ENCODE data around the gene PLD1.
"Not testable (repeated sequence)": the region's sequence is repeated elsewhere in the genome, so short reads cannot be mapped to it uniquely, and the experiment has no call there.

Gene PLD1

DNA sequence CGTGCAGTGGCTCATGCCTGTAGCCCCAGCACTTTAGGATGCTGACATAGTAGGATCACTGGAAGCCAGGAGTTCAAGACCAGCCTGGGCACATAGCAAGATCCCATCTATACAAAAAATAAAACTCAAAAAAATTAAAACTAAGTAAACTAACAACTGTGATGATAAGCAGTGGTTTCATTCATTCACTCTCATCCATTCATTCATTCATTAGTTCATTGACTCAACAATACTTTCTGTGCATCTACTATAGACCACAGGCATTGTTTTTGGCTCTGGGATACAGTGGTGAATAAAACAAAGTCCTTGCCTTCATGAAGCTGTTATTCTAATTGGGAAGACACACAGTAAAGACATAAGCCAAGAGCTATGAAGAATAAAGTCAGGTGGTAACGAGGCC, 25.3 kb upstream of the PLD1 start:
- no peak for DNase-seq

DNA sequence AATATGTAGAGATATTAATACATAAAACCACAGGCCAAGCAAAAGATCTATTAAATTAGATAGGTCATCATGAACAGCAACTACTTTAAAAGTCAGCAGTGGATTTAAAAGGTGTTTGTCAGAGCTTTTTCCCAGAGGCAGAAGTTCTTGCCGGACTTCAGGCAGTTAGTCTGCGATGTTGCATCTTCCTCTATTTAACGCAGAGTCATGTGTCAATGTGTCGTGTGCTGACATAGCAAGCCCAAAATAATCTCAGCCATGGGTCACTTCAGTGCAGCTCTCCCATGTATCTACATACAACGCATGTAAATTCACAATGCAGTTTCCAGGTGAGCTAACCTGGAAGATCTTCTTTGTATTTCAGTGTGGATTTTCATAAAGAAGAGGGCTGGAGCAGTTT, 24.8 kb upstream of the PLD1 start:
- DNase-seq: no peak

DNA sequence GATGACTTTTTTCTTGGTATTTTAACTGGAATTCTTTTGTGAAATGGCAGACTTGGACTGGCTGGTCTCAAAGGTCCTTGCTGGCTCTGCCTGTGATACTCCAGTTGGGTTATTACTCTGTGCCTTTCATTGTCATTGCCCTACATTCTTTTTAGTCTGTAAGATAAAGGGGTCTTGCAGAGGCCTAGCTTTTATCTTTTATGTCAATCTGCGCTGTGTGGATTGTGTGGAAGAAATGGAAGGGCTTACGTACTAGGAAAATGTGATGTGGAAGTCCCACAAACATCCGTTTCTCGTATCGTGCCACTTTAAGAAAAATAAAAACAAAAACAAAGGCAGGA, 24.1 kb upstream of the PLD1 start:
- no peak for DNase-seq

DNA sequence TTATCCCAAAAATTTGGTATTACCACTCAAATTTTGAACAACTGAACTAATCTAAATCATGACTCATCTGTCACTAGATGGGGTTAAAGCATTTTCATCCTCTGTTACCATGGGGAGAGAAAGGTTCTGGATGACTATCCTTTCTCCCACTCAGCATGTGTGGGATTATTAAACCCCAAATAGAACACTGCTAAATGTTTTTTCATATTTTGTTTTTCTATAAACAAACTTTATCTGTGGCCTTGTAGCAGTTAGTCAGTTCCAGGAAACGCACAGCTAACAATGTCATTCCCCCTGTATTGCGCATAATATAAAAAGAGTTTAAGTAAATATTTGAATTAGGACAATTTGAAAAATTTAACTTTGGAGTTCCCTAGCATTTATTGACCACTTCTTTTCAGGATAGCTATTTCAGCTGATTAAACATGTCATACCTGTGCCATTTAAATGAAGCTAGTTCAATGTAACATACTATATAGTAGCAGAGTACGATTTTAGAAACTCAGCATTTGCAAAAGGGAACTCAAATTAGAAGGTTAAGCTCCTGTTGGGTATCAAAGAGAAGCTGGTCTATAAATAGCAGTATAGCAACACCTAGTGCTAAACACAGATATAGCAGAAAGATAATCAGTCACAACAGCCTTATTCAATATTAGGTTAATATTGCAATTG, 23.6 kb upstream of the PLD1 start:
- no peak for DNase-seq

DNA sequence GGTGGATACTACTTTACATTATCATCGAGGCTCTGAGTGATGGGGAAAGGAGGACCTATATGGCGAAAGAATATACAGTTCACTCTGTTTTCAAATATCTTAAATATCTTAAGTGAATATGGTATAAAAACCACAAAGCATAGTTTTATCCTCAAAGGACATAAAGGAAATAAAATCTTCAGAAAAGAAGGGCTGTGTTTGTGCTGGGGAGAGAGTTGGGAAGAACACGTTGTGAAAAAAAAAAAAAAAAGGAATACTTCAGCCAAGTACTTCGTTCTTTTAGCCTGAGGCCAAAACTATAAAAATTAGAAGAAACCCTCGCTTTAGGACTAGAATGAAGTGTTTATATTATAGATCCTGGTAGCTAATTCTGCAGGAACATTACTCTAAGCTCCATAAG, 22.7 kb upstream of the PLD1 start:
- no peak for DNase-seq

DNA sequence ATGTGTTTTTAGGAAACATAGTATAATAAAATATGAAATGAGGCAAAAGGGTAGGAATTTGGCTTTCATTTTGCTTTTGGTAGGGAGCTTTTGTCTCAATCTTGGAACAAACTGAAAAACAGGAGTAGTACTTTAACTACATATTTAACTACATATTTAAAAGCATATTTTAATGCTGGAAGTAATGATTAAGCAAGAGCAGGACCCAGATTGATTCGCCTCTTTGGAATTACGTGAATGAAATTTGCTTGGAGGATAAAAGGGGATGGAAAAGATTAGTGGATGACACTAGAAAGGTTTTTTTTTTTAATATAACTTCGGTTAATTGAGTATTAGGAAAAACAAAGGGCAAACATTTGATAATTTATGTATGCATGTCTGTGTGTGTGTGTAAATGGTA, 21.7 kb upstream of the PLD1 start:
- DNase-seq: no peak

DNA sequence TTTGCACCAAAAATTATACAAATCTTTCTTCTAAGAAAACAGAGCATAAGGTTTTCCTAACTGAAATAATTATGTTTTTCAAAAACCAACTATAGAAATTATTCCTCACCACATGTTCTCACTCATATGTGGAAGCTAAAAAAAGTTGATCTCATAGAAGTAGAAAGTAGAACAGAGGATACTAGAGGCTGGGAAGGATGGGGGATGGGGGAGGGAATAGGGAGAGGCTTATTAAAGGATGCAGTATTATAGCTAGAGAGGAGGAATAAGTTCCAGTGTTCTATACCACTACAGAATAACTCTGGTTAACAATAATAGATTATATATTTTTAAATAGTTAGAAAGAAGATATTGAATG, 20.2 kb upstream of the PLD1 start:
- DNase-seq: no peak

DNA sequence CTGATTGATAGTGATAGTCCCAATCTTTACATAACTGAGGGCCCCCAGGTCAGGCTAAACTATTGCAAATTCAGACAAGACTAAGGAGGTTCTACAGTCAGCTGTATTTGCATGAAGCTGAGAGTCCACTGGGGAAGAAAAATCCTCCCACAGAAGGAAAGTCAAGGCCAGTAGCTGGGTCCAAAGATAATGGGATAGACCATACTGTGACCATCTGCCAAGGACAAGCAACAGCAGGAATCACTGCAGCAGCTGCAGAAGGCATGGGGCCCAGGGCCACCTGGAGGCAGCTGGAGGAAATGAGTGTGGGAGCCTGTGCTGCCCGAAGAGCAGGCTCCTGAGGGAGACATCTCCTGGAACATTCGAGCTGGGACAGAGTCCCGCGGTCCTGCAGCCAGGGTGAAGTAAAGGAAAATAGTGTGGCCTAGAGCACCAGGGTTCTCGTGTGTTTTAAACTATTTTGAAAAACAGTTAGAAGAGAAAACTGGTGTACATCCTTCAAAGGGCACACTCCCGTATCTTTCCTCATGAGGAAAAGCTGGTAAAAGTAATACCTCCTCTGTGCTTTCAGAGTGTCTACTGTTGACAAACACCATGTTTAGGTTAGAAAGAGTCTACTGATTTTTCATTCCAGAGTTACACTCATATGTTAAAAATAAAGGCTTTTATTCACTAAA, 19.7 kb upstream of the PLD1 start:
- no peak for DNase-seq

DNA sequence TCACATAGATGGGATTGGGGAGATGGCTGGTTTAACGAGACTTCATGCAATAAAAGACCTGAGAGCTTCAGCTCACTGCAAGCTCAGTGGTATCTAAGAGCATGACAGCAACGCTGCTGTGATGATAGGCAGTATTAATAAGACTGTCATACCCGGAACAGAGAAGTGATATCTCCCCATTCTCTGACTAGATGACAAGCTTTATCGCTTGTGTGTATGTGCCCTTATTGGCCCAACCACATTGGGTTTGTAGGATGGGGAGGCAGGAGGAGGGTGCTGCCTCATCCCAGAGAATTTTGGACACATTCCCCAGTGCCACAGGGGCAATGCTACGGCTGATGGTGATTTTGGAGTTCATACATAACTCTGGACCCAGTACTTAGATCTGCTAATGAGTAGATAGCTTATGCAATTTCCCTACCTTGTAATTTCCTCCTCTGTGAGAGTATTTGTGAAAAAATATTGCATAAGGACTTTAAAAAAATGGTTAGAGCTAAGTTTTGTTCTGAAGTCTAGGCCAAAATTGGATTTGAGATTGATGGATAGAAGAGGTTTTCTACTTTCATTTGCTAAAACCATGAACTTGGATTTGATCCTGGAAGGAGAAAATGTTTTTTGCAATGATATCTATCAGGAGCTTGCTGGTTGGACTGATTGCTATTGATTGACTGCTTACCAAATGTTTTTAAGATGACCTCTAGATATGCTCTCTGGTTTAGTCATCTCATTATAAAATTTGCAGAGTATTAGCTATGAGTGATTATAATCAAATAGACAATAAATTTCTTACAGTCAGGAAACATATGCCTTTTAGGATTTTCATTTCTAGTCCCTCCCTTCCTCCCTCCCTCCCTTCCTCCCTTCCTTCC, 18.9 kb upstream of the PLD1 start:
- no peak for DNase-seq

DNA sequence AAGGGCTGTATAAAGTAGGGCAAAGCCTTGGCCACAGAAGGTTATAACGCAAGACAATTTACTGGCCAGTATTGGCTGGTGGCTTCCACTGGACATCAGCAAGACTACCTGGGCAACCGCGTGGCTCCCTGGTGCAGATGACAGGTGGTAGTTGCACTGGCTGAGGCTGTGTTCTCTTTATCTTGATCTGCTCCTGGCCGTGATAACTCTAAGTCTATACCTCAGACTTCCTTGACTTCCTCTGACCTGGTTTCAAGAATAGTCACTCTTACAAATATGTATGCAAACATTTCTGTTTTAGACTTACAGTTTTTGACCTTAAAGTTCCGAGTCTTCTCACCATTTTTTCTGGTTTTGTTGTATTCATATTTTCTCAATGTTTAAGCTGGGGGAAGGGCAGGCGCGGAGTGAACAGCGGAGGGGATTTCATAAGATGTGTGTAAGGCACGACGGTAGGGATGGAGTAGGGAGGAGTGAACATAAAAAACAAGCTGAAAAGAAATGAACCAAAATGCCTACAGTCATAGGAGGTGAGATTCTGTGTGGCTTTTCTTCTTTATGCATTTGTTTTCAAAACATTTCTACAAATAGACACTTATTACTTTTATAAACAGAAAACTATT, 17.7 kb upstream of the PLD1 start:
- DNase-seq: no peak

DNA sequence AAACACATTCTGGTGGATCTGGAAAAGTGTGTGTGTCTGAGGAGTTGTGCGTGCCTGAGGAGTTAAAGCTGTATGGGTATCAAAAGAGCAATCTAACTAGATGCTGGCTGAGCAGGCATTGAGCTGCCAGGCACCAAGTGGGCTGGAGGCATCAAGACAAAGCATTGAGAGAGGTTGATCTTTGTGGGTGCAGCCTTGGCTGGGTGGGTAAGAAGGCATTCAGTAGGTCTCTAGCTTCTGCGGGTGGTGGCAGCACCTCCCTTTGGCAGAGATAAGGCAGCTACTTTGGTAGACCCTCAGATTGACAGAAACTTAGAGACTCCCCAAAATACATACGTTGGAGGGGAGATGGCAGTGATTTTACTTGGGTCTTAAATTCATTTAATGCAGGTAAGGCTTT, 17.1 kb upstream of the PLD1 start:
- DNase-seq: no peak

DNA sequence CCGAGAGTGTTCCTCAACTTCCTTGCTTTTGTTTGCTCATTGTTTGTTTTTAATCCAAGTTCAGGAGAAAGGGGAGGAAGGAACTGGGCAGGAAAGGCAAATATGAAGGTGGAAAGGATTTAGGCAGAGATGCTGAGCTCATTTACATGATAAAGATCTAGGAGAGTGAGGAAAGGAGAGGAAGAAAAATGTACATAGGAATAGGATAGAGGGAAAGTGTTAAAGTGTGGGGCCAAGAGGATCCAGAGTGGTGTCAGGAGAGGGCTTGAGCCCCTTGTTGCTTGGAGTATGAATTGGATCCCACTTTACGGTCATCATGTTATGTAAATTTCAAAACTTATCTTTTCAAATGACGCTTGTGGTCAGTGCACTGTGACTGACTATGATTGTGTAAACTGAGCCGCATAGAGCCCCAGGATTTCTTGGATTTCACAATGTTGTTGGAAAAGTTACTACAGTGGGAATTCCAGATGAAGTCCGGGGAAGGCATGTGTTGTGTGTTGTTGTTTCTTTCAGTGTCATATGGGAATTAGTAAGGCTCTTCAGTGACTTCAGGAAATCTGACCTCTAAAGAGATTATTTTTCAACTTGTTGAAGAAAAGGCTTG, 15.0 kb upstream of the PLD1 start:
- no peak for DNase-seq

DNA sequence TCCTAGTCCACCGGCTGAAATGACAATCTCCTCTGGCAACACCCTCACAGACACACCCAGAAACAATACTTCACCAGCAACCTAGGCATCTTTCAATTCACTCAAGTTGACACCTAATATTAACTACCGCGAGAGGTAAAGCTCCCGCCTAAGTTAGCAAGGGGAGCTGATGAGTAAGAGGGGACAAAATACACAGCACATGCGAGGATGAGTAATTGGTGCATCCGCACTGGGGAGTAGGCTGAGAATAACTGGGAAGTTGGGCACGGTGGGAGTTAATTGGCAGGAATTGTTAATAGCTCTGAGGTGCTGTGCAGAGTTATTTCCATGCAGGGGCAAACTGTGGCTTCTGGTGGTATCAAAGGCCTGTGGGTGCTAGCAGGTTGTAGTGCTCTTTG, 14.5 kb upstream of the PLD1 start:
- DNase-seq: no peak

DNA sequence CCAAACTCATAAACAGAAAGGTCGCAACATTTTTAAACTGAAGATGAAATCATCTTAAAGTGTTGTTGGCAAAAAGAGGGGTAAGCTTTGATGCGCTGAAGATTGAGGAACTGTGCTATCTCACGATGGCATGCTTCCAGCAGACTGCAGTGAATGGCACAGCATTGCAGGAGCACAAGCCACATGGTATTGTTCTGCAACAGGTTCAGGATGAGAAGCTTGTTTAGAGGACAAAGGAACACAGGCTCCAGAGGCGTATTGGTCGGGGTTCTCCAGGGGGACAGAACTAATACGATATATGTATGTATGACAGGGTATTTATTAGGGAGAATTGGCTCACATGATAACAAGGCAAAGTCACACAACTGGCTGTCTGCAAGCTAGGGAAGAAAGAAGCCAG, 13.8 kb upstream of the PLD1 start:
- no peak for DNase-seq

DNA sequence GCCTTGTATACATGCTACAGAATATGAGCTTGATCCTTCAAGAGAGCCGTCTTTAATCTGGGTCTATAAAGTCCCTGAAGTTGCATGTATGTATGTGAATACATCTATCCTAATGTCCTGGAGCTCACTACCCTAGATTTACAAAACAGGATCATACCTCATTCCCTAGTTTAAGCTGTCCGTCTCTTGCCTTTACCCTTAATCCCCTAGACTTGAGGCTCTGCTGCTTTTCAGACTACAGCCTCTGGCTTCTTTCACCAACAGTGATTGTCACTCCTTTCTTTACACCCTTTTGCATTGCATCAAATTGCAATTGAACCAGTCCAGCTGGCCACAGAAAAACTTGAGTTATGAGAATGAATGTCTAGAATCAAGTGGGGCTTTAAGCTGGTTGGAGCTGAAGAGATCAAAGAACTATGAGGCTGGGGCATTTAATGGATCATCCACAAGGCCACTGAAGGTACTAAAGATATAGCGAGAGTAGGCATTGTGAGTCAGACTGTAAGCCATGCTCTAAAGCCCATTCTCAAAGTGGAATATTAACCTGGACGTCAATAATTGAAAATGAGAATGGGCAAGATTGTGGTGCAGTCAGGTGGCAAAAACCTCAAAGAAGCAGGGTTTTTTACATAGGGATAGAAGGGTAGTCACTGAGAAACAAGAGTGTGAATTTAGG, 12.3 kb upstream of the PLD1 start:
- no peak for DNase-seq

DNA sequence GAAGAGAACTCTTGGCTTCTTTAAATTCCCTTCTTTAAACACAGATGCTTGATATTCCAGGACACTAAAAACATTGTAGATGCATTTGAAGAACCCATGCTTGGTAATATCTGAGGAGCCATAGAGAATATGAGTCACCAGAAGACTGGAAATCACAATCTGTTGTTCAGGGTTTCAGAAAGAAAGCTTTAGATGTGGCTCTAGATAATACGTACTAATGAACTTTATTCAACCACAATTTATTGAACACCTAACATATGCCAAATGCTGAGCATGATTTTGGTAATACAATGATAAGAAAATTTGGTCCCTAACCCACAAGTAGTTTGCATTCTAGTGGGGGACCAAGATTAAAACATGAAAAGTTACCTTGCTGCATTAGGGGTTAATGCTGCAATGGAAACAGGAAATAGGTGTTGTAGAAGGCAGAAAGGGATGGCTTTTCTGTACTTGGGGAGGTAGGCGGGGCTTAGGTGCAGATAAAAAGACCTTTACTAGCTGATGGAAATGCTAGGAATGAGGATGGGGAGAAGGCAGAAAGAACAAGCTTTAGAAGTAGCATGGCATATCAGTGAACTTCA, 11.6 kb upstream of the PLD1 start:
- no peak for DNase-seq

DNA sequence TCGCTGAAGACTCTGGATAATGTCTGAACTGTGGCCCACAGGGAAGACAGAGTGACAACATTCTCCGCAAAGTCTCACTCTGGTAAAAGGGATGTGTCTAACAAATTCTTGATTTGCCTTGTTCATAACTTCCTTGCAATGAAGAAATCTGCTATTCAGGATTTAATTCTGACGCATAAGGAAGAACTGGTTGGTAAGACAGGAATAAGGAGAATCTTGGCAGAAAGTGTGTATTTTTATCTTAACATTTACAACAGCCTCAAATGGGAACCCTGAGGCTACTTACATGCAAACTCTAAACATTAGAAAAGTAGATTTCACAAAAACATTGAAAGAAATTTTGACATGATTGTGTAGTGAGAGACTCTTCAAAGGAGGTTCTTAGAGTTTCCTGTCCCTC, 10.8 kb upstream of the PLD1 start:
- no peak for DNase-seq

DNA sequence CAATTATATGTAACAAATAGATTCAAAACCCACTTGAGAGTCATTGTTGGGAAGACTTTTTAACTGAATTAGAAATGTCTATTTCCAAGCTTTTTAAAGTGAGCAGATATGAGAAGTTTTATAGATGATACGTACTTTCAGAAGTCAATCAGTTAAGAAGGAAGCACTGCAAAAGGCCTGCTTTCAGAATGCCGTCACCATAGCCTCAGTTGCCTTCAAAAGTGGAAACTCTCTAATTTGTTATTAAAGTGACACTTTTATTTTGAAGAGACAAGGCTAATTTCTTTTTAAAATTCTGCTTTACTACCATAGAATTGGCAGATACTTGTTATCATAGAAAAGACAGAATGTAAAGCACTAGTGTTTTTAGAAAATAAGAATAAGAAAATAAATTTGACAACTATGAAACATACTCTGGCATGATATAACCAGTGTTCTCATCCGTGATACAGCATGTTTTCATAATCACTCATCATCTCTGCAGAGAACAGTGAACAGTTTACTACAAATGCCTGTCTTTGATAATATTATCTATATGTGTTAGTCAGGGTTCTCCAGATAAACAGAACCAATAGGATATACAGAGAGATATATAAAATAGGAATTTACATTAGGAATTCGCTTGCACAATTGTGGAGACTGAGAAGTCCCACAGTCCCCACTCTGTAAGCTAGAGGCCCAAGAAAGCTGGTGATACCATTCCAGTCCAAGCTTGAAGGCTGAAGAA, 7.0 kb upstream of the PLD1 start:
- DNase-seq: no peak

DNA sequence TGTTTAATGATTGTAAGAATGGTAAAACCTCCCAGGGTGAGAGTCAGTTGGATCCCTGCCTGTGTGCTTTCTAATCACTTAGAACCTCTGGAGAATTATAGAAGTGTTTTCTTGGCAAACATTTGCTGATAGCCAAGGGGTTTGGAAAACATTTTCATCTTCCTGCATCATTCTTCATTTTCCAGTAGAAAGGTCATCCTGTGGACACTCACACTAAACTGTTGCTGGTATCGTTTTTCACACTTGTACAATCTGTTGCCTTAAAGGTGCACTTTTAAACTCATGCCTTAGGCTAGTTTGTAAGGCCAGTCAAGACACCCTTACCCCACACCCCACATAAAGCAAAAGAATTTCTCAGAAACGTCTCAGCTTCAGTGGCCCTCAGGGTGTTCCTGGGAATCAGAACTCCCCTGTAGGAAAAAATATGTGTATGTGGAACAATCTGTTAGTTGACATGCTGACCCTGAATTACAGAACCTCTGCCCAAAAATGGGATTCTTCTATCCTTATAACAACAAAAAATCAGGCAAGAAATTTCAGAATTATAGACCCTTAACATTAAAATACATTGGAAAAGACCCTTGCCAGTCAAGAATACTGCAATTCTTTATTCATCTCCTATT, 5.8 kb upstream of the PLD1 start:
- no peak for DNase-seq

DNA sequence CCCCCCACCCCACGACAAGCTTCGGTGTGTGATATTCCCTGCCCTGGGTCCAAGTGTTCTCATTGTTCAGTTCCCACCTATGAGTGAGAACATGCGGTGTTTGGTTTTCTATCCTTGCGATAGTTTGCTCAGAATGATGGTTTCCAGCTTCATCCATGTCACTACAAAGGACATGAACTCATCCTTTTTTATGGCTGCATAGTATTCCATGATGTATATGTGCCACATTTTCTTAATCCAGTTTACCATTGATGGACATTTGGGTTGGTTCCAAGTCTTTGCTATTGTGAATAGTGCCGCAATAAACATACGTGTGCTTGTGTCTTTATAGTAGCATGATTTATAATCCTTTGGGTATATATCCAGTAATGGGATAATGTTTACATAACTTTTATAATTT, 4.4 kb upstream of the PLD1 start:
- not testable (repeated sequence) for DNase-seq

DNA sequence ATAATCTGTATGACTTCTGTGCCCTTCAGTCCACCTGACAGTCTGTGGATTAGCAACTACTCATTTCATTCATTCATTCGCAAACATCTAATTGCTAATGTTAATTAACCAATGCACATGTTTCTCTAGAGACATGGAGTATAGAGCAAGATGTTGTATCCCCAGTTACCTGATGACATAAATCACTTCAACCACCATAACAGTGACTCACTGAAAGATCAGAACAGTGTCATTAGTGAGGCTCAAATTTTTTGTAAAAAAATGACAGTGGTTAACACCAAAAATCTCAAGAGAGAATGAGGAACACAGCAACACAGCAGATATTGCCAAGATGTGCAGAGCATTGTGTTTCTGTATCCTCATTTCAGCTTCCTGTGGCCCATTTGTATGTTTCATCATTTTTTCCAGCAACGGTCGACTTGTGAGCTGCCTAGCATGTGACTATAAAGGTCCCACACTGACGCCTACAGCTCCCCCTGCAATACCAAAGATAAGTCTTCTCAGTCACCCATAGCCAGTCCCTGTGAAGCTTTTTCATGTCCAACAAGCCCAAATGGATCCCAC, 3.7 kb upstream of the PLD1 start:
- DNase-seq: peak; percentile 54

Data from KG1 (cell line).